Suppressor macrophage treated with lipopolysaccharide for 4 hours (primary cell): ENCODE measurements around the gene TMEM132D.

Experiments
- DNase-seq: peaks from one replicate; pipeline ENCODE4 v3.0.0-alpha.2; 2020

TMEM132D gene

GRCh38 chr12:129825316-129825715, 78.5 kb downstream of the TMEM132D start:
- no peak for DNase-seq

- no peak for DNase-seq
Observed at GRCh38 chr12:129821964-129822363, 81.9 kb downstream of the TMEM132D start.

- no peak for DNase-seq
Observed at GRCh38 chr12:129819391-129819790, 84.4 kb downstream of the TMEM132D start.

DNA sequence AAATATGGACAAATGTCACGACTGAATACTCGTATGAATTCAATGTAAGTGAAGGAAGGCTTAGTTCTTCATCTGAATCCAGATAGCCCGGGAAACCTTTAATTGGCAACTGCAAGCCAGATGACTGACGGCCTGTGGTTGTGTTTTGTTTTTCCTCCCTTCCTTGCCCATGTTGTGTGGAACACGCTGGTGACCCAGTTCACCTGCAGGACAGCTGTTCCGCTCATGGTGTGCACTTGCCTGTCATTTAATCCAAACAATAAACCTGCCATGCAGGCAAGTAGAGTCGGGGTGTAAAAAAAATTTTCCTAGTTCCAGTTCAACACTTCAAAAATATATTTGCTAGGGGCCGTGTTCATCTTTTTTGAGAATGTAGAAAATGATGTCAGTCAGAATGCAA, 88.0 kb downstream of the TMEM132D start:
- DNase-seq: no peak

- DNase-seq: no peak
Observed at GRCh38 chr12:129811963-129812362, 91.9 kb downstream of the TMEM132D start.

DNA sequence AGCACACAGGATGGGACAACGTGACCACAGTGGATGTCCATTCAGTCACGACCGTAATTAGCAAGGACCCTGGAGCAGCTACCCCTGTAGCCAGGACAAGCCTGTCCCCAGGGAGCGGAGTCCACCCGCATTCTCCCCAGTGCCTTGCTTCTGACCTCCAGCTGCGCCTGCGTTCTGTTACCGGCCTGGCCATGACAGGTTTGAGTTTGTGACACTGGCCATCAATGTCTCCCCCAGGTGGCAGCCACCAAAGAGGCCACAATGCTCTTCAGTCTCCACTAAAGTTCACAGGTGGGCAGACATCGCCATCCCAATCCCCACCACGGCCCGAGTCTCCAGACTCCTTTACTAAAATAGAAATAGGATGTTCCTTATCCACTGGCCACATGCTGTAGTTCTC, 96.7 kb downstream of the TMEM132D start:
- DNase-seq: no peak

GRCh38 chr12:129791396-129791795, 112.4 kb downstream of the TMEM132D start:
- no peak for DNase-seq

DNA sequence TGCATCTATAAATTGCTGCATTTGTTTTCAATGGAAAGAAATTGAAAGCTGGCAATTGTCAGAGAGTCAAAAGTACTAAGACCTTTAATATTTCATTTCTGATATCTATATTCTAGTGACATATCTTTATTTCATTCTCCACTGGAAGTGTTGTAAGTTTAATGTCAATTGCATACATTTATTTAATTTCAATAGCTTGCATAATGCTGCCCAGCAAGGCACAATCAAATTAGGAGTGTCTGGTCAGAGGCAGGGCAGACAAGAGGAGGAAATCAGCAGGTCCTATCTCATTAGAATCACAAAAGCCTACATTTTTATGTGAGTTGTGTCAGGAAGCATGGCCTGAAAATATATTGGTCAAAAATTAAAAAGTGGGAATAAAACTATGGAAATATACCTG, 112.9 kb downstream of the TMEM132D start:
- DNase-seq: no peak

DNA sequence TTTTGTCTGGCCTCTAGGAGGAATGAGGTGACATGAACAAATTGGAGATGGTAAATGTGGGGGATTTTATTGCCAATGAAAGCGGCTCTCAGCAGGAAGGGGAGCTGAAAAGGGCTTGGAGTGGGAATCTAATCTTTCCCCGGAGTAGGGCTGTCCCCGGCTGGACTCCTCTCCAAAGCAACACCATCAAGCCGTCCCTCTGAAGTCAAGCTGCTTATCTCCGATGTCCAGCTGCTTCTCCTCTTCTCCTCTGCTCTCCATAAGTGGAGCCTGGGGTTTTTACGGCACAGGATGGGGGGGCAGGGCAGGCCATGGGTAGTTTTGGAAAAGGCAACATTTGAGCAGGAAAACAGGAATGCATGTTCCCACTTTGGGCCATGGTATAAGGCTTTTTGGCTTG, 113.5 kb downstream of the TMEM132D start:
- DNase-seq: no peak

DNA sequence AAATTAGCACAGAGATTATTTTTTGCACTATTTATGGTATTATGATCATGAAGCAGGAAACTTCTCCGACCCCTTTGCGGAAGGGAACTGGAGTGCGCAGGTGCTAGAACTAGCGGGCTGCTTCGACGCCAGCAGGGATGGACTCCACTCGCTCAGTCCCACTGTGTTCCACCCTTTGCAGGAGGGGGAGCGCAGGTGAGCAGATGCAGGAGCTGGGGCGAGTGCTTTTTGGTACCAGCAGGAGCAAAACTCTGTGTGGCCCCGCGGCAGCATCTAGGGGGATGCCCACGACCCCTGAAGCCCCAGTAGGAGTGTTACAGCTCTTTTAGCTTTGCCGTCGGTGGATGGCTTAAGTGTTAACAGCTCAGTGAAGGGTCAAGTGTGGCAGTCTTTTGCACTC, 113.9 kb downstream of the TMEM132D start:
- DNase-seq: no peak

GRCh38 chr12:129788506-129789084, 115.2 kb downstream of the TMEM132D start:
- no peak for DNase-seq

- DNase-seq: no peak
Observed at GRCh38 chr12:129779989-129780388, 123.8 kb downstream of the TMEM132D start.

GRCh38 chr12:129779033-129779432, 124.8 kb downstream of the TMEM132D start:
- no peak for DNase-seq

DNA sequence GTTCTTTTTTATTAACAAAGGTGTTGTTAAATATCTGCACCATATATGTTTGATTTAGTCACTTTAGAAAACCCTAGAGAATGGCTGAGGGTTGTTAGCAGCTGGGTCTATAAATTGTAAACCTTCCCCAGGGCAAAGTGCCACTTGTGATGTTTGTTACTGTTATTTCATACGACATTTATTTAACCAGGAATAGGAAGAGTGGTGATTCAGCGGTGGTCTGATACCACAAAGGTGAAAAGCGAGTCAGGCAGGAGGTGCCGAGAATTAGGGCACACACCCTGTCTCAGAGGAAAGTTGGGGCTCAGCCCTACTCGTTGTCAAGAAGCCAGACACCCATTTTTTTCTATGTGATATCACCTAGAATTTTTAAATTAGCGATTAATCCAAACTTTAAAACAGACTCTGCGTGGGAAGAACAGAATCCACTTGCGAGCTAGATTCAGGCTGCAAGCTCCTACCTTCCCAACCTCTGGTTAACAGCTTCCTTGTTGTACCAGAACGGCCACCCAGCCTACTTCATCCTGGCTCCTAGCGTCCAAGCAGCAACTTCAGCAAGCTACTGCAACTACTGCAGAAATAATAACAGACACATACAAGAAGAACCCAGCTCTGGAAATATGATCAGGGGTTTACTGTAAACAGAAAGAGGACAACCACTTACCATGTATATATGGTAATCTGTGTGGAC, 126.7 kb downstream of the TMEM132D start:
- no peak for DNase-seq

DNA sequence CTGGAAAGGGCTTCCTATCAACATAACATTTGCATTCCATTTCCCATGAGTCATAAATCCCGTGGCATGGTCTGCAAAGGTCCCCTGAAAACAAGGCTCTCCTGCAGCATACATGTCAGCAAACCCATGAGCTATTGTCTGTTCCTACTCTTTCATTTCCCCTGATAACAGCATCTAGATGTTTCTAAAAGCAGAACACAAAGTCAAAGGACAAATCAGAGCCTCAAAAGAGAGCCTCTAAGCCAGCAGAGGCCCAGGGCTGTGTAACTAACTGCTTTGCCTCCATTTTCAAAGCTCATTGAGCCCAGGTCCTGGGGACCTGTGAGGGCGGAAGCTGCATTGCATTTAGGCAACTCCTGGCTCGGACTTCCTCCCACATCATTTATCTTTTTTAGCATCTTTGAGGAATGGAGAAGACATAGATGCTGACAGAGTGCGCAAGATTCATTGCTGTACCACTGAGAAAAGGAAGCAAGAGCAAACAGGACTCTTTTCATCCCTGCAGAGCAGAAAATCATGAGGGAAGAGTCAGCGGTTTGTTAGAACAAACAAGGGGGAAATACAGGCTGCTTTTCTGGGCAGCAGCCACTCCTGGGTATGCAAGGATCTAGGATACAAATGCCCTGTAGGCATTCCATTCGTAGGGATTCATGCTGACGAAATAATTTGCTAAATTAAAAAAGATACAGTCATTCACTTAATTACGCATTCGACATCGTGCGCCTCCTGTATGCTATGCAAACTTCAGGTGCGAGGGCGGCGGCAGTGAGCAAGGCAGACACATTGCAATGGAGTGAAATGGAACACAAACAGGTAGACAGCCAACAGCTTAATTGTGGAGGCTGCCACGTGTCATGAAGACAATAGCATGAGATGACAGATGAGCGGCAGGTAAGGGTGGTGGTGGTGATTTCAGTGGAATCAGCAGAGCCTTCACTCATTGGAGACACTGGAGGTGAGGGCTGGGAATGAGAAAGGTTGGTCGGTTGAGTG, 131.0 kb downstream of the TMEM132D start:
- DNase-seq: no peak

GRCh38 chr12:129771238-129771637, 132.6 kb downstream of the TMEM132D start:
- DNase-seq: no peak

- DNase-seq: no peak
Observed at GRCh38 chr12:129765719-129766118, 138.1 kb downstream of the TMEM132D start.

GRCh38 chr12:129762436-129762835, 141.4 kb downstream of the TMEM132D start:
- DNase-seq: no peak

DNA sequence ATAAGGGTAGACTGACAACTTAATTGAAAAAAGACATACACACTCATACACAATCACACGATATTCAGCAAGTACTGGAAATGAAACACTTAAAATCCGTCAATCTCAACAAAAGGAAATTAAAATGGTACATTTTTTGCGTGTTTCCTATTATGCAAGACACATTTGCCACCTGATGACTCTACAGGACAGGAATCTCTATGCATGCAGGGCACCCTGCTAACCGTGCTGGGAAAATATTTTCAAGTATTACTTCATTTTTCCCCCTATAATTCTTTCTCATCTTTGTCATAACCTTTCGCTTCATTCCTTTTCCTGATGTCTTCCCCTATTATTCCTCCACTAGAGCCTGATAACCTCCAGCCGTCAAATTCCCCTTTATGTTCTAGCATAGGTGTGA, 150.2 kb downstream of the TMEM132D start:
- DNase-seq: no peak

DNA sequence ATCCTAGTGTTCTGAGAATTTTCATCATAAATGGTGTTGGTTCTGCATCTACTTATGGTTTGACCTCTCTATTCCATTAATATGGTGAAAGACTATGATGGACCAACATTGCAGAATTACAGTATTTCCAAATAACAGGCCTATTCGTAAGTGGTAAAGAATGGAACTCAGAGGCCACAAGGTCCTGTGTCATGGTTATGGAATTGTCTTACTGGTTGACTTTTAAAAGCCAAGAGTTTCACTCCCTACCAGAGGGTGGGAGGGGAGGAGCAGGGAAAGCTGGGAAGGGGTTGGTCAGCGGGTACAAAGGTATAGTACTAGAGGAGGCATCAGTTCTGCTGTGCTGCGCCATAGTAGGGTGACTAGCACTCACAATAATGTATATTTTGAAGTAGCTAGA, 153.4 kb downstream of the TMEM132D start:
- no peak for DNase-seq

GRCh38 chr12:129746318-129746717, 157.5 kb downstream of the TMEM132D start:
- no peak for DNase-seq

DNA sequence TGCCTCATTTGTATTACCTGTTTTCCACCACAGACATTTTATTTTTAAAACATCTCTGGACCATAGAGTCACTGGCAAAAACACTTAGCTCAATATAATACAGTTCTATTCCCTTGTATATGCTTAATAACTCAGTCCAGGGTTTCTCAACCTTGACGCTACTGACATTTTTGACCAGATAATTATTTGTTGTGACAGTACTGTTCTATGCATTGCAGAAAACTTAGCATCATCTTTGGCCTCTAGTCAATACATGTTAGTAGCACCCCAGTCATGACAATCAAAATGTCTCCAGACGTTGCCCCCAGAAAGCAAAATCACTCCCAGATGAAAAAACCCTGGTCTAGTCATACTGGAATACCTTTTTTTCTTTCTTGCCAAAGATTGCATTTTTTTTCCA, 174.7 kb downstream of the TMEM132D start:
- DNase-seq: no peak

DNA sequence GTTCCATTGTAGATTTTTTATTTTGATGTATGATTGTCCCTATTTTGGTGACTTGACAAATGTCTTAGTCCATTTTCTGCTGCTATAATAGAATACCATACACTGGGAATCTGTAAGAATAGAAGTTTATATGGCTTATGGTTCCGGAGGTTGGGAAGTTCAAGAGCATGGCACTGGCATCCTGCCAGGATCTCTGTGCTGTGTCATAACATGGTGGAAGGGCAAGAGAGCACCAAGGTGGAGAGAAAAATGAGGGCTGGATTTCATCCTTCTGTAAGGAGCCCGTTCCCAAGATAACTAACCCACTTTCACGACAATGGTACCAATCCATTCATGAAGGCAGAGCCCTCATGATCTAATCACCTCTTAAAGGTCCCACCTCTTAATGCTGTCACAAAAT, 176.7 kb downstream of the TMEM132D start:
- no peak for DNase-seq

GRCh38 chr12:129723260-129723659, 180.6 kb downstream of the TMEM132D start:
- DNase-seq: no peak
